Endothelial cell (in vitro differentiated cells): Measurements from ENCODE around the gene MXD4. TPM values are rescaled to one million over a fixed set of nuclear protein-coding genes. Genes with fewer than 3 reads are reported as not detected.
"Not testable (repeated sequence)": the region's sequence is repeated elsewhere in the genome, so short reads cannot be mapped to it uniquely, and the experiment has no call there.

ENCODE experiments used
- DNase-seq: peaks from one replicate; pipeline ENCODE4 v3.0.0; 2021; ENCODE audit warnings: low spot score
- H3K27ac Mint-ChIP-seq: one replicate; pipeline ENCODE4 v1.8.0; 2021; ENCODE audit warnings: mixed read lengths, inconsistent platforms; ENCODE audit not compliant: unreplicated experiment
- H3K27me3 Mint-ChIP-seq: one replicate; pipeline ENCODE4 v1.8.0; 2021; ENCODE audit warnings: mild to moderate bottlenecking, moderate library complexity, mixed read lengths, inconsistent platforms; ENCODE audit not compliant: unreplicated experiment
- H3K36me3 Mint-ChIP-seq: one replicate; pipeline ENCODE4 v1.8.0; 2021; ENCODE audit warnings: mild to moderate bottlenecking, low read depth, mixed read lengths, inconsistent platforms; ENCODE audit not compliant: unreplicated experiment
- H3K4me1 Mint-ChIP-seq: one replicate; pipeline ENCODE4 v1.8.0; 2021; ENCODE audit warnings: mild to moderate bottlenecking, mixed read lengths, inconsistent platforms; ENCODE audit not compliant: unreplicated experiment
- H3K4me3 Mint-ChIP-seq: one replicate; pipeline ENCODE4 v1.8.0; 2021; ENCODE audit warnings: mild to moderate bottlenecking, mixed read lengths, inconsistent platforms; ENCODE audit not compliant: unreplicated experiment
- H3K9me3 Mint-ChIP-seq: one replicate; pipeline ENCODE4 v1.8.0; 2021; ENCODE audit warnings: mixed read lengths, inconsistent platforms; ENCODE audit not compliant: unreplicated experiment
- total RNA-seq: library from RNA; stranded (reverse); fragmentation: NEBNext Ultra II Directional; extraction: Animal tissue kit (Norgen Biotek cat#: 25700); gene quantifications from one replicate; pipeline ENCODE4 v1.2.1, GENCODE V29; 2021; ENCODE audit not compliant: unreplicated experiment
- TF ChIP-seq, protein P1 (sequence below): fragments of 200-600 bp; sonication (generic); IDR thresholded peaks from one replicate; pipeline ENCODE4 v1.5.0; 2021; ENCODE audit warnings: antibody characterized with exemption; ENCODE audit not compliant: unreplicated experiment

MXD4 gene
- total RNA-seq, 1 donor from 2014 or later: 93.5 TPM

GRCh38 chr4:2220016-2220630 lies 41.8 kb downstream of the MXD4 start:
- DNase-seq: peak; percentile 80
- TF ChIP-seq, protein P1, sequence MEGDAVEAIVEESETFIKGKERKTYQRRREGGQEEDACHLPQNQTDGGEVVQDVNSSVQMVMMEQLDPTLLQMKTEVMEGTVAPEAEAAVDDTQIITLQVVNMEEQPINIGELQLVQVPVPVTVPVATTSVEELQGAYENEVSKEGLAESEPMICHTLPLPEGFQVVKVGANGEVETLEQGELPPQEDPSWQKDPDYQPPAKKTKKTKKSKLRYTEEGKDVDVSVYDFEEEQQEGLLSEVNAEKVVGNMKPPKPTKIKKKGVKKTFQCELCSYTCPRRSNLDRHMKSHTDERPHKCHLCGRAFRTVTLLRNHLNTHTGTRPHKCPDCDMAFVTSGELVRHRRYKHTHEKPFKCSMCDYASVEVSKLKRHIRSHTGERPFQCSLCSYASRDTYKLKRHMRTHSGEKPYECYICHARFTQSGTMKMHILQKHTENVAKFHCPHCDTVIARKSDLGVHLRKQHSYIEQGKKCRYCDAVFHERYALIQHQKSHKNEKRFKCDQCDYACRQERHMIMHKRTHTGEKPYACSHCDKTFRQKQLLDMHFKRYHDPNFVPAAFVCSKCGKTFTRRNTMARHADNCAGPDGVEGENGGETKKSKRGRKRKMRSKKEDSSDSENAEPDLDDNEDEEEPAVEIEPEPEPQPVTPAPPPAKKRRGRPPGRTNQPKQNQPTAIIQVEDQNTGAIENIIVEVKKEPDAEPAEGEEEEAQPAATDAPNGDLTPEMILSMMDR: peak; percentile 62
- Mint-ChIP-seq H3K4me1 (no peaks in the 10 kb centered on the region), H3K27ac (no peak overlapping the region), H3K9me3 (no peaks in the 10 kb centered on the region), H3K27me3 (peaks cover 1% of the 10 kb centered on the region), H3K36me3 (peaks cover 4% of the 10 kb centered on the region), H3K4me3 (no peak overlapping the region)

DNA sequence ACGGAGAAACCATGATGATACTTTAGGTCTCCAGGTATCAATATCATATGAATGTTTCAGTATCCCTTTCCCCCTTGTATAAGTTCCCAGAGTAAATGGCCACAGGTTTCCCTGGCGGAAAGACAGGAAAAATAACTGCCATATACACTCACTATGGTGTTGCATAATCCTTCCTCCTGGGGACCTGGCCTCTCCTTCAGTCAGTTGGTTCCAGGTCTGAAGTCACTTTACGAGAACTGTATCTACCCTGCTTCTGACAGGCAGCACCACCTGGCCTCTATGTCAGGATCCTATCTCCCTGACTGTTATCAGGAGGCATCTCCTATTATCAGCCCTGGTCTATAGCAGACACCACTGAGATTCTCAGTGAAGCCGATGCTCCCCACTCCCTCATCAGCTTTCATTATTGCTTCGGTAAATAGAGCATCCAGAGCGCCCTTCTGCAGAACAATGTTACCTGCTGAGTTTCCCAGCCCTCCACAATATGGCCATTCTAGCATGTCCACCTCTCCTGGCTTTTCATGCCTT lies 42.6 kb downstream of the MXD4 start:
- Mint-ChIP-seq H3K4me3 (no peak overlapping the region), H3K4me1 (peaks cover 2% of the 10 kb centered on the region), H3K9me3 (no peaks in the 10 kb centered on the region), H3K27ac (no peak overlapping the region), H3K36me3 (peaks cover 4% of the 10 kb centered on the region), H3K27me3 (peaks cover 1% of the 10 kb centered on the region)
- TF ChIP-seq, protein P1: no peak
- DNase-seq: no peak

GRCh38 chr4:2218436-2218835 lies 43.5 kb downstream of the MXD4 start:
- peaks cover 1% of the 10 kb centered on the region for H3K27me3 Mint-ChIP-seq
- TF ChIP-seq, protein P1: no peak
- no peak overlapping the region for H3K27ac Mint-ChIP-seq
- H3K4me3 Mint-ChIP-seq: no peak overlapping the region
- peaks cover 6% of the 10 kb centered on the region for H3K4me1 Mint-ChIP-seq
- no peaks in the 10 kb centered on the region for H3K9me3 Mint-ChIP-seq
- H3K36me3 Mint-ChIP-seq: peaks cover 4% of the 10 kb centered on the region
- DNase-seq: no peak

GRCh38 chr4:2217726-2218125 lies 44.2 kb downstream of the MXD4 start:
- H3K9me3 Mint-ChIP-seq: no peaks in the 10 kb centered on the region
- H3K4me3 Mint-ChIP-seq: no peak overlapping the region
- no peak overlapping the region for H3K27ac Mint-ChIP-seq
- H3K36me3 Mint-ChIP-seq: peaks cover 2% of the 10 kb centered on the region
- no peaks in the 10 kb centered on the region for H3K27me3 Mint-ChIP-seq
- TF ChIP-seq, protein P1: no peak
- peaks cover 6% of the 10 kb centered on the region for H3K4me1 Mint-ChIP-seq
- no peak for DNase-seq

DNA sequence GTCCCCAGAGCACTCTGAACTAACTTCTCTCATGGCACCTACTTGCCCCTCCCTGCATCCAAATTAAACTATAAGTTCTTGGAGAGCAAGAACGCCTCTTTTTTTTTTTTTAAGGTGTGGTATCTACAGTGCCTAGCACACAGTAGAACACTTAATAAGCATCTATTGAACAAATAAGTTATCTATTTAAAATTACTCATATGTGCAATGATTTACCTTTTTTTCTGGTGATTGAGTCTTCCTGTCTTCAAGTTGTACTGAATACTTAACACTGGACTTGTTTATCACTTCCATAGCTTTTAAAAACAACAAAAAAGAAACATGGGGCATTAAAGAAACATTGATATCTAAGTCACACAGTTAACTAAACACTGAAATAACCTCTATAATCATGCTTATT lies 49.1 kb downstream of the MXD4 start:
- Mint-ChIP-seq H3K27ac (no peak overlapping the region), H3K4me1 (peaks cover 6% of the 10 kb centered on the region), H3K4me3 (no peak overlapping the region), H3K9me3 (no peaks in the 10 kb centered on the region), H3K27me3 (no peaks in the 10 kb centered on the region), H3K36me3 (no peaks in the 10 kb centered on the region)
- TF ChIP-seq, protein P1: no peak
- DNase-seq: no peak

- DNase-seq, H3K4me3 Mint-ChIP-seq, H3K9me3 Mint-ChIP-seq, H3K27ac Mint-ChIP-seq, H3K4me1 Mint-ChIP-seq, H3K36me3 Mint-ChIP-seq, H3K27me3 Mint-ChIP-seq: not testable (repeated sequence)
Observed at GRCh38 chr4:2202789-2203188, 59.1 kb downstream of the MXD4 start.
